T-helper 1 cell (primary cell): Measurements from ENCODE around the gene GAL.

Experiments
- DNase-seq, 5 donors: peaks; one replicate each; pipeline ENCODE4 v3.0.0-alpha.2; 2012 to 2020

Gene GAL

GRCh38 chr11:68683121-68683520, 1.2 kb upstream of the GAL start:
- no peak for DNase-seq

GRCh38 chr11:68683536-68684384, 584 bp upstream of the GAL start:
- no peak for DNase-seq

GRCh38 chr11:68685656-68686380, 1.5 kb downstream of the GAL start:
- no peak for DNase-seq

DNA sequence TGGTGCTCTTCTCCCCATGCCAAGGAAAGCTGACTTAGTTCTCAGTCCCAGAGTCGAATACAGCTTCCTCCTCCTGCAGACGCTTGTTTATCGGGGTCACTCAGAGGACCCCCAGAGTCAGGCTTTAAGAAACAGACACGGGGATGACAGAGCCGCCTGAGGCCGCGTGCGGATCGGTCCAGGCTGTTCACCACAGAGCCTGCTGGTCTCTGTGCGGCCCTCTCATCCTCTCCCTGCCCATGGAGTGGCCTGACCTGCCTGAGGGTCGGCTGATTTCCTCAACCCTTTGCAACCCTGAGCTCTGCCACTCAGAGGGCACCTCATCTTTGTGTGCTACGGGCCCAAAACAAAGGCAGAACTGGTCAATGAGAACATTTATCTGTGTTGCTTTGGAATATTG, 2.1 kb downstream of the GAL start:
- DNase-seq = no peak

DNA sequence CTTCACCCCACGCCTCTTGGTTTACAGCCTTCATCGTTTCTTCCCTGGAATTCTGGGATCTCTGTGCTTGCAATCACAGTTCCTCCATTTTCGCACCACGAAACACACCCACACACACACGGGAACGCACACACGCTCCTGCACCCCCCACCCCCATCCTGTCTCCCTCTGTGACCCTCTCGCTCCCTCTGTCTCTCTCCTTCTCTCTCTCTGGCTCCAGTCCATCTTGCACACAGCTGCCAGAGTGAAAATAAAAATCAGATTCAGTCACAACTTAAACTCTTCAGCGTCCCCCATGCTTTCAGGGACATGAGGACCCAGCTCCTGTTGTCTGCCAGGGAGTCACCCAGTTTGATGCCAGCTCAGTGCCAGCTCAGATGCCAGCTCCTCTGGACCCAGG, 3.0 kb downstream of the GAL start:
- no peak for DNase-seq

GRCh38 chr11:68687986-68688385, 3.6 kb downstream of the GAL start:
- DNase-seq = no peak

GRCh38 chr11:68688881-68689280, 4.5 kb downstream of the GAL start:
- DNase-seq = no peak

DNA sequence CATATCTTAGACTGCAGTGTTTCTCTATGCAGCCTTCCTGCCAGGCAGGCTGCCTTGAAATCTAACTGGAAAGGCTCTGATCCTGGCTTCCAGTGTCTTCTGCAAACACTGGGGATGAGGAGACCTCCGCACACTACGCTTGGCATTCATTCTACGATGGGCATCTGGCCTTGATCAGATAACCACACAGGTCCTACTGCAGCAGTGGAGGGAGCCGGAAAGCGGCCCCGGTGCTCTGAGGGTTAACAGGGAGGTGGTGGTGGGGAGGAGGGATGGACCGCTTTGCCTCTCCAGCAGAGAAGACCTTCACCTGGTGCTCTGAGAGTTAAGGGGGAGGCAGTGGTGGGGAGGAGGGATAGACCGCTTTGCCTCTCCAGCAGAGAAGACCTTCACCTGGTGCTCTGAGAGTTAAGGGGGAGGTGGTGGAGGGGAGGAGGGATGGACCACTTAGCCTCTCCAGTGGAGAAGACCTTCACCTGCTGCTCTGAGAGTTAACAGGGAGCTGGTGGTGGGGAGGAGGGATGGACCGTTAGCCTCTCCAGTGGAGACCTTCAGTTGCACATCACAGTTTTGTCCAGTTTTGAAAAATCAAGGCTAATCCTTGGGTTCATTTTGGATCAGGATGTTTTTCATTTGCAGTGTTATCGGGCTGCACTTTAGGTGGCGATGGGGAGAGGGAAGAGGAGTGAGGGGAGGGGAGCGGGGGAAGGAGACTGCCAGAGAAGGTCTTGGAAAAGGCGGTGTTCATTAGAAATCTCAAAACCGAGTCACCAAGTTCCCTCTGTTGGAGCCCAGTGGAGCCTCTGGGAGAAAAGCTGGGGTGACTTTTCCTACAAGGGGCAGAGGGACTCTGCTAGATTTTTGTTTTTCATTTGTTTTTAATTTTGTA, 5.6 kb downstream of the GAL start:
- DNase-seq = no peak

DNA sequence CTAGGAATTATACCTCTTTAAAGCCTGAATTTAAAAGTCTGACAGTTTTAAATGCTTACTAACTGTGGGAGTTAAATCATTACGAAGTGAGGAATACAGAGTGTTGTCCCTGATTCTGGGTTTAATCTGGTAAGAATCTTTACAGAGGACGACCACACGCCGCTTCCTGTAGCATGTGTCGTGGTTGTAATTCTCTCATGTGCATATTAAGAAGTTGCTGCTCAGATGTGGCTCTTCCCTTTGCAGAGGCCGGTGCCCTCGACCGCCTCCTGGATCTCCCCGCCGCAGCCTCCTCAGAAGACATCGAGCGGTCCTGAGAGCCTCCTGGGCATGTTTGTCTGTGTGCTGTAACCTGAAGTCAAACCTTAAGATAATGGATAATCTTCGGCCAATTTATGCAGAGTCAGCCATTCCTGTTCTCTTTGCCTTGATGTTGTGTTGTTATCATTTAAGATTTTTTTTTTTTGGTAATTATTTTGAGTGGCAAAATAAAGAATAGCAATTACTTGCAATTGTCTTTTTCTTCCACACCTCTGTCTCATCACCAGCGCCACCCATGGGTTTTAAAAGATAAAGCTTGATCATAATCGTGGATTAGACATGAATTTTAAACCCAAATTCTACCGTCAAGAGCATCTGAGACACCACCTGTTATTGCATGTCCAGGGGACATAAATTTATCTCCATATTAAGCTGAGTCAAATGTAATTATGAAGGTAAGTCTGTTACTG, 6.5 kb downstream of the GAL start:
- DNase-seq = peak in 2 of 5 donors; percentile 6 to 15

GRCh38 chr11:68691402-68691784, 7.0 kb downstream of the GAL start:
- no peak for DNase-seq

GRCh38 chr11:68692115-68692514, 7.8 kb downstream of the GAL start:
- DNase-seq = no peak

- no peak for DNase-seq
Observed at GRCh38 chr11:68692871-68693483, 8.6 kb downstream of the GAL start.

- no peak for DNase-seq
Observed at GRCh38 chr11:68693484-68693882, 9.1 kb downstream of the GAL start.

GRCh38 chr11:68694431-68695297, 10.3 kb downstream of the GAL start:
- no peak for DNase-seq

- no peak for DNase-seq
Observed at GRCh38 chr11:68695531-68695930, 11.2 kb downstream of the GAL start.

GRCh38 chr11:68698993-68699392, 14.6 kb downstream of the GAL start:
- DNase-seq = no peak

DNA sequence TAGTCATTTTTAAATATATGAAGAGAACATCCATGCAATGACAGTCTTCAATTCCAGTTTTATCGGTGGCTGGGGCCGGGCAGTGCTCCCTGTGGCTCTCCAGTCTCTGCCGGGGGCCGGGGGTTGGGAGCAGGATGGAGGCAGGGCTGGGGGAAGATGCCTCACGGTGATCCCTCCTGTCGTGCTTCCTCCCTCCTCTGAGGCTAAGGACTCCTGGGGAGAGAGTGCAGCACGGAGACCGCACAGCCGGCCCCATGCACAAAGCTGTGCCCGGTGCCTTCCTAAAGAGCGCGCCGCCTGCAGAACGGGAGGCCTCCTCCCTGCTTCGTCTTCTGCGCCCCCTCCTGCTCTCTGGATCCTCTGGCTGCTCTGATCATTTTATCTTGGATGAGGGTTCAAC, 20.5 kb downstream of the GAL start:
- DNase-seq = no peak

DNA sequence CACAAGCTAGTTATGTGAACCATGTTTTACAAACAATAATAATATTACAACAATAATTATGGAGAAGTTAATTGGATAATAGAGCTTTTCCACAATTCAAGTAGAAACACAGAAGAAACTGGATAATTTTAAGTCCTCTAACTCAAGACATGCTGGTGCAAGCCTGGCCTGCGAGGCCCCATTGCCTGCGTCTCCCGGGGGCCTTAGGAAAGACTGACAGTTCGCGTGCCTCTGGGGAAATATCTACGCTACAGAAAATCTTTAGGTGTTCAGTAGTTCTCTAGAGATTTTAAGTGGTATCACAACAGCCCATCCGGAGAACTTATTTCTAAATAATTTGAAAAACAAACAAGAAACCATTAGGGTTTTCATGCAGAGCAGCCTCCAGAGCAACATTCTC, 23.2 kb downstream of the GAL start:
- no peak for DNase-seq

DNA sequence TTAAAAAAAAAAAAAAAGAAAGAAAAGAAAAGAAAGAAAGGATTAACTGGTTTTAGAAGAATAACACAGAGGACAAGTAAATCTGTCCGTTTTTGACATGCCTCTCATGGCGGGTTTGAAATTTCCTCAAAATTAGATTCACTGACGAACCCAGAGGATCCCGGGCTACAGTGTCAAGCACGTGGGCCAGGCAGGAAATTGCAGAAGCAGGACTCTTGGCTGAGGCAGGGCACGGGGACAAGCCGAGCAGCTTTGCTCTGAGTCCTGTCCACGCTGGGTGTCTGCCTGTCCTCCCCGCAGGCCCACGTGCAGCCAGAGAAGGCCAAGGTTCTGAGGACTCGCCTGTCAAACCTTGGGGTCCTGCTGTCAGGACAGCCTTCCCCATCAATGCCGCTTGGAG, 24.7 kb downstream of the GAL start:
- no peak for DNase-seq

DNA sequence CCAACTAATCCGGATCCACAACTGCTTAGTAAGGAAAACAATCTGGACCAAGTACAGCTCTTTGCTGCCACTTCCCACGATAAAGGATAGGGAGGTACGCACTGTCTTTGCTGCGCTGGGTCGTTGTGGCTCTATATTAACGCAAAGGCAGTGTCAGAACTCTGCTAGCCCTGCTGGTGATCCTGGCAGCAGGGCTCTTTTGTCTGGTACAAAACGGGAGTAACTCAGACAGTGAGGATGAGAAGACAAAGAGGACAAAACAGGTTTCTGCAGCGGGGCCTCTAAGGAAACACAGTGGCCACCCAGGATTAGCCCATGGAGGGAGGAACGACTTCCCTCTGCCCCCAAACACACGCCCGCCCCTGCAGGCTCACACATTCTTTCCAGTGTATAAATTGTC, 26.1 kb downstream of the GAL start:
- no peak for DNase-seq

- no peak for DNase-seq
Observed at GRCh38 chr11:68711114-68711513, 26.8 kb downstream of the GAL start.
